SU-DHL-6 (cell line): ENCODE measurements around the gene TMTC1.

Source experiments
- H2AFZ ChIP-seq: fragments of 200-600 bp; sonication (generic); 2 replicates; pipeline ENCODE4 v1.6.1; 2014; ENCODE audit warnings: low read depth, mild to moderate bottlenecking, moderate library complexity, mixed read lengths, antibody characterized with exemption, low read length; ENCODE audit not compliant: severe bottlenecking
- H3F3A ChIP-seq: fragments of 200-600 bp; shearing (Covaris generic); 2 replicates; pipeline ENCODE4 v1.6.0; 2016; ENCODE audit warnings: antibody characterized with exemption, mild to moderate bottlenecking; ENCODE audit not compliant: insufficient read depth
- H3K27ac ChIP-seq: fragments of 200-600 bp; sonication (generic); 2 replicates; pipeline ENCODE4 v1.5.1; 2016; ENCODE audit warnings: low read depth, mild to moderate bottlenecking, low read length, moderate library complexity, mixed read lengths
- H3K27me3 ChIP-seq: fragments of 200-600 bp; sonication (generic), shearing (Covaris generic); 2 replicates; pipeline ENCODE4 v1.6.0; 2014; ENCODE audit warnings: mild to moderate bottlenecking, low read length
- H3K36me3 ChIP-seq: fragments of 200-600 bp; sonication (generic); 2 replicates; pipeline ENCODE4 v1.6.1; 2014; ENCODE audit warnings: mild to moderate bottlenecking, low read length, mixed read lengths
- H3K4me2 ChIP-seq: fragments of 300-600, 200-600 bp; shearing (Covaris generic), sonication (generic); 2 replicates; pipeline ENCODE4 v1.6.0; 2014; ENCODE audit warnings: low read length, low read depth, mild to moderate bottlenecking; ENCODE audit not compliant: poor library complexity, severe bottlenecking
- H3K4me3 ChIP-seq: fragments of 200-600 bp; sonication (generic); 2 replicates; pipeline ENCODE4 v1.5.1; 2014; ENCODE audit warnings: antibody characterized with exemption, low read length, mild to moderate bottlenecking, mixed read lengths; ENCODE audit not compliant: insufficient read depth, poor library complexity, severe bottlenecking
- H3K79me2 ChIP-seq: fragments of 200-600 bp; sonication (generic); 2 replicates; pipeline ENCODE4 v1.6.1; 2014; ENCODE audit warnings: mild to moderate bottlenecking, low read length, moderate library complexity; ENCODE audit not compliant: insufficient read depth
- H3K9ac ChIP-seq: fragments of 200-600 bp; sonication (generic); 2 replicates; pipeline ENCODE4 v1.7.0; 2014; ENCODE audit warnings: mild to moderate bottlenecking, low read length
- H3K9me2 ChIP-seq: fragments of 200-600 bp; sonication (generic); replicated peaks from 2 replicates; pipeline ENCODE4 v1.6.1; 2014; ENCODE audit warnings: low read length; ENCODE audit not compliant: insufficient read depth
- H3K9me3 ChIP-seq: fragments of 200-600 bp; sonication (generic); 2 replicates; pipeline ENCODE4 v1.6.1; 2014; ENCODE audit warnings: low read length, mixed read lengths; ENCODE audit not compliant: insufficient read depth
- H4K20me1 ChIP-seq: fragments of 200-600 bp; sonication (generic); 2 replicates; pipeline ENCODE4 v1.6.1; 2014; ENCODE audit warnings: low read depth, mild to moderate bottlenecking, antibody characterized with exemption, low read length, moderate library complexity, mixed read lengths
- EZH2phosphoT487 ChIP-seq: fragments of 200-600 bp; sonication (generic), shearing (Covaris generic); conservative IDR thresholded peaks from 2 replicates; pipeline ENCODE4 v1.6.1; 2018; ENCODE audit warnings: mild to moderate bottlenecking, antibody characterized with exemption, low read length, moderate library complexity, mixed read lengths
- TF ChIP-seq, protein P1 (sequence below): fragments of 200-600 bp; sonication (generic); IDR thresholded peaks from one replicate; pipeline ENCODE4 v1.5.1; 2017; ENCODE audit warnings: antibody characterized with exemption, mild to moderate bottlenecking, low read length, moderate library complexity; ENCODE audit not compliant: insufficient read depth, poor library complexity, severe bottlenecking

Gene TMTC1

DNA sequence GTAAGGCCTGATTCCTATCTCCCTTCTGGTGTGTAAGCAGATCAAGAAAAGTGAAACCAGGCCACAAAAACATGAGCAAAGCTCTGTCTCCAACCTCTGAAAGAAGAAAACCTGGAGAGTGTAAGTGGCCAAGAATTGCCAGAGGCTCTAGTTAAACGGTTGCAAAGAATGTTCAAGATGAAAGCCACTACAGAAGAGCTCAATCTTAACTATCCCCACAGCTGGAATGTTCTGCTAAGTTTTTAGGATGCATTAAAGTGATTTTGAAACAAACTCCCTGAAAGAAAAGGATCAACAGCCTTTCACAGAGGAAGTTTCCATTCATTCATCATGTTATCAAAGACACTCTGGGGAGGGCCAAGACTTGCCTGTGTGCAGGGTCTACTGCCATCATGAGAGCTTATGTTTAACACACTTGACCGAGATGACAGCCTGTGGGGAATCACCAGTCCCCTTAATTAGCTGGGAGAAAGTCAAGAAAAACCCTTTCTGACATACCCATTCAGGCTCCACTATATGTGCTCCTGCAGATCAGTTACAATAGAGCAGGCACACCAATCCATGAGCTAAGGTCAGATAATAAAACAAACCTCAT, 158.3 kb downstream of the TMTC1 start:
- Histone ChIP-seq H3K36me3 (no peaks in the 10 kb centered on the region), H4K20me1 (no peaks in the 10 kb centered on the region), H3K27ac (no peak overlapping the region), H3K79me2 (no peaks in the 10 kb centered on the region), H3K4me3 (no peak overlapping the region), H3K9me2 (no peaks in the 10 kb centered on the region), H3K9ac (no peak overlapping the region), H3K9me3 (no peaks in the 10 kb centered on the region), H3K27me3 (no peaks in the 10 kb centered on the region), H3K4me2 (no peak overlapping the region), H2AFZ (no peak overlapping the region), H3F3A (no peaks in the 10 kb centered on the region)
- TF ChIP-seq EZH2phosphoT487 = no peak
- TF ChIP-seq, protein P1, sequence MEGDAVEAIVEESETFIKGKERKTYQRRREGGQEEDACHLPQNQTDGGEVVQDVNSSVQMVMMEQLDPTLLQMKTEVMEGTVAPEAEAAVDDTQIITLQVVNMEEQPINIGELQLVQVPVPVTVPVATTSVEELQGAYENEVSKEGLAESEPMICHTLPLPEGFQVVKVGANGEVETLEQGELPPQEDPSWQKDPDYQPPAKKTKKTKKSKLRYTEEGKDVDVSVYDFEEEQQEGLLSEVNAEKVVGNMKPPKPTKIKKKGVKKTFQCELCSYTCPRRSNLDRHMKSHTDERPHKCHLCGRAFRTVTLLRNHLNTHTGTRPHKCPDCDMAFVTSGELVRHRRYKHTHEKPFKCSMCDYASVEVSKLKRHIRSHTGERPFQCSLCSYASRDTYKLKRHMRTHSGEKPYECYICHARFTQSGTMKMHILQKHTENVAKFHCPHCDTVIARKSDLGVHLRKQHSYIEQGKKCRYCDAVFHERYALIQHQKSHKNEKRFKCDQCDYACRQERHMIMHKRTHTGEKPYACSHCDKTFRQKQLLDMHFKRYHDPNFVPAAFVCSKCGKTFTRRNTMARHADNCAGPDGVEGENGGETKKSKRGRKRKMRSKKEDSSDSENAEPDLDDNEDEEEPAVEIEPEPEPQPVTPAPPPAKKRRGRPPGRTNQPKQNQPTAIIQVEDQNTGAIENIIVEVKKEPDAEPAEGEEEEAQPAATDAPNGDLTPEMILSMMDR = no peak

DNA sequence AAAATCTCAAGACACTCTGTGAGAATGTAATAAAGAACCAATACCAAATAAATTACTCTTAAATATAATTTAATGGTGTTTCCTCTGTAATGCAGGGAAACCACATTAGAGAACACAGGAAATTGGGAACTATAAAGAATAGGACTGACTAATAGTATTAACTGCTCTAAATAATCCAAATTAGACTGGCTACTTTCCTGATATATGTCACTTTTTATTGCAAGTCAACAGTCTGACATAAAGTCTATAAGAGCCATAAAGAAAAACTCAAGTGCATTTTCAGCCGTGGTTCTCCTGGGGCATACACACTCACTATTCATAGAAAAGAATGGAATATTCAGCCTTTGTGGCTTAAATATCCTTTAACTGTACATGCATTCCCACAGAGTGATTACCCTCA, 161.5 kb downstream of the TMTC1 start:
- TF ChIP-seq, protein P1 = no peak
- TF ChIP-seq EZH2phosphoT487 = no peak
- no peaks in the 10 kb centered on the region for H3K79me2 ChIP-seq
- H3K9ac ChIP-seq = no peak overlapping the region
- H3K27ac ChIP-seq = no peak overlapping the region
- no peaks in the 10 kb centered on the region for H3K27me3 ChIP-seq
- no peak overlapping the region for H3K4me3 ChIP-seq
- no peaks in the 10 kb centered on the region for H3F3A ChIP-seq
- no peaks in the 10 kb centered on the region for H4K20me1 ChIP-seq
- H3K9me2 ChIP-seq = no peaks in the 10 kb centered on the region
- H3K9me3 ChIP-seq = no peaks in the 10 kb centered on the region; the same call in 1 of the 2 replicates
- H3K36me3 ChIP-seq = no peaks in the 10 kb centered on the region
- no peak overlapping the region for H2AFZ ChIP-seq
- H3K4me2 ChIP-seq = no peak overlapping the region

DNA sequence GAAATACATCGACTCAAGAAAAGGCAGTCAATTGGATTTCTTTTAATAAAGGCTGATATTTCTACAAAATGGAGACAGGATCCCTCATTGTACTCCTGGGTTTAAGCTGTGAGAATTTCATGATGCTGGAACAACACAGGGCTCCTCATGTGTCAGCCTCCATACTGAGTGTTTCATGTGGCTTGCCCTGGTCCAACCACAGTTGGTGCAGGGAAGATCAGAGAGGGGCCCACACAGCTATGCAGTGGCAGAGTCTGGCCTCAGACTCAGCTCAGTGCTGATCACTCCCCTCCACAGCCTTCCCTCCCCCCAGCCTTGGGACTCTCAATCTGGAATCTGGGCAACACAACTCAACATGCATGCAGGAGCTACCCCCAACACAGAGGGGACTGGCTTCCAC, 163.7 kb downstream of the TMTC1 start:
- Histone ChIP-seq H3F3A (no peaks in the 10 kb centered on the region), H3K36me3 (no peaks in the 10 kb centered on the region), H3K9me3 (no peaks in the 10 kb centered on the region; the same call in 1 of the 2 replicates), H3K79me2 (no peaks in the 10 kb centered on the region), H3K4me3 (no peak overlapping the region), H3K9me2 (no peaks in the 10 kb centered on the region), H3K9ac (no peak overlapping the region), H4K20me1 (no peaks in the 10 kb centered on the region), H3K4me2 (no peak overlapping the region), H2AFZ (no peak overlapping the region), H3K27me3 (no peaks in the 10 kb centered on the region), H3K27ac (no peak overlapping the region)
- TF ChIP-seq, protein P1 = no peak
- TF ChIP-seq EZH2phosphoT487 = no peak

DNA sequence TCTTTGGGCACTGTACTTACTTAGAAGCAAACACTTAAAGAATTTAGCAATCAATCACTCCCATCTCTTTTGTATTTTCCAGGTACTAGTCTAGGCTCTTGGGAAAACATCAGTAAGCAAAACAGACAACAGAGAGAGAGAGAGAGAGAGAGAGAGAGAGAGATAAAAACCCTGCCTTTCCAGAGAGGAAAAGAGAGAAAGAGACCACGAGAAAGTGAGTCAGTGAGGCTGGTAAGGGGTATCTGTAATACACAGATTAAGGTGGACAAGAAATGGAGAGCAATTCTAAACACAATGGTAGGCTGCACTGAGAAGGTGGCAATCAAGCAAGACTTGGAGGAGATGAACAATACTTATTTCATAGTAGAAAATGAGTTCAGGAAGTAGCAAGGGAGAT, 166.3 kb downstream of the TMTC1 start:
- no peaks in the 10 kb centered on the region for H3K36me3 ChIP-seq
- H2AFZ ChIP-seq = no peak overlapping the region
- H3F3A ChIP-seq = no peaks in the 10 kb centered on the region
- H3K79me2 ChIP-seq = no peaks in the 10 kb centered on the region
- no peak overlapping the region for H3K27ac ChIP-seq
- H3K27me3 ChIP-seq = no peaks in the 10 kb centered on the region
- no peak overlapping the region for H3K4me2 ChIP-seq
- TF ChIP-seq, protein P1 = no peak
- TF ChIP-seq EZH2phosphoT487 = no peak
- no peak overlapping the region for H3K4me3 ChIP-seq
- H4K20me1 ChIP-seq = no peaks in the 10 kb centered on the region
- no peaks in the 10 kb centered on the region; the same call in 1 of the 2 replicates for H3K9me3 ChIP-seq
- H3K9ac ChIP-seq = no peak overlapping the region
- no peaks in the 10 kb centered on the region for H3K9me2 ChIP-seq
